Measurements from ENCODE around the gene CELA2A. TPM values are rescaled to one million over a fixed set of nuclear protein-coding genes. Genes with fewer than 3 reads are reported as not detected.

The CELA2A gene
- total and polyA plus RNA-seq, 7 experiments from 2014 or later = not detected

DNA sequence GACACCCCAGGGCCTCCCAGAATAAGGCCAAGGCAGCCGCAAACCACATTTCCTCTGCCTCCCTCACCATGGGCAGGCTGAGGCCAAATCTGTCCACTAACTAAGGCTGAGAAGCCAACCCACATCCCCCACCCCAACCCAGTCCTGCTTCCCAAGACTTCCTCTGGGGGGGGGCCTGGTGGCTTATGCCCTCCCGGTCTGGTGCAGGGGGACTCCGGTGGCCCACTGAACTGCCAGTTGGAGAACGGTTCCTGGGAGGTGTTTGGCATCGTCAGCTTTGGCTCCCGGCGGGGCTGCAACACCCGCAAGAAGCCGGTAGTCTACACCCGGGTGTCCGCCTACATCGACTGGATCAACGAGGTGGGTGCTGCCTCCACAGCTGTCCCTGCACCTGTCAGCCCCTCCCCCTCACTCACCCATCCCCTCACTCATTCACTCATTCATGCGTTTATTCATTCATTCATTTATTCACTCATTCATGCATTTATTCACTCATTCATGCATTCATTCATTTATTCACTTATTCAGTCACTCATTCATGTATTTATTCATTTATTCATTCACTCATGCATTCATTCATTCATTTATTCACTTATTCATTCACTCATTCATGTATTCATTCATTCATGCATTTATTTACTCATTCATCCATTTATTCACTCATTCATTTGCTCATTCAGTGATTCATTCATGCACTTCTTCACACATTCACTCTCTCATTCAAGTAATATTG, 11.0 kb upstream of the CELA2A start:
- Mint-ChIP-seq H3K27me3 (peaks cover 6 to 18% (median 10%) of the 10 kb centered on the region in 5 donors), H3K4me3 (no peak overlapping the region), H3K4me1 (peaks cover 0 to 5% (median 3%) of the 10 kb centered on the region in 7 donors), H3K27ac (no peak overlapping the region), H3K9me3 (no peaks in the 10 kb centered on the region), H3K36me3 (no peaks in the 10 kb centered on the region)
- Histone ChIP-seq H3K4me1 (ENCODE audit: control insufficient read depth in 2 of 2, insufficient read depth in 2 of 2, low read length in 2 of 2) (no peaks in the 10 kb centered on the region), H3K27ac (ENCODE audit: low read depth, low read length) (no peak overlapping the region), H3K9me3 (ENCODE audit: control insufficient read depth in 2 of 3, low read length in 3 of 3) (no peaks in the 10 kb centered on the region), H3K27me3 (ENCODE audit: control insufficient read depth in 2 of 2, insufficient read depth in 2 of 2, low read length in 2 of 2) (no peaks in the 10 kb centered on the region), H3K36me3 (ENCODE audit: control insufficient read depth in 2 of 3, insufficient read depth in 3 of 3, low read length in 3 of 3) (no peaks in the 10 kb centered on the region), H3K4me3 (ENCODE audit: low read length) (no peak overlapping the region)
- POLR2A ChIA-PET = no interaction called here
- no peak for ATAC-seq
- intact Hi-C loops (cut with micrococcal nuclease) = no loop called here
- CTCF ChIA-PET = no interaction called here
- no peak for DNase-seq

- no peak overlapping the region for H3K27ac Mint-ChIP-seq
- Histone ChIP-seq H3K9me3 (ENCODE audit: control insufficient read depth in 2 of 3, low read length in 3 of 3) (no peaks in the 10 kb centered on the region), H3K4me1 (ENCODE audit: control insufficient read depth in 2 of 2, insufficient read depth in 2 of 2, low read length in 2 of 2) (no peaks in the 10 kb centered on the region), H3K36me3 (ENCODE audit: control insufficient read depth in 2 of 3, insufficient read depth in 3 of 3, low read length in 3 of 3) (no peaks in the 10 kb centered on the region), H3K27me3 (ENCODE audit: control insufficient read depth in 2 of 2, insufficient read depth in 2 of 2, low read length in 2 of 2) (no peaks in the 10 kb centered on the region), H3K4me3 (ENCODE audit: low read length) (no peak overlapping the region), H3K27ac (ENCODE audit: low read depth, low read length) (no peak overlapping the region)
- DNase-seq (no peak), ATAC-seq (no peak)
- H3K4me3 Mint-ChIP-seq = no peak overlapping the region
- H3K4me1 Mint-ChIP-seq = peaks cover 0 to 5% (median 3%) of the 10 kb centered on the region in 7 donors
- ChIA-PET POLR2A (no interaction called here), CTCF (no interaction called here)
- H3K36me3 Mint-ChIP-seq = no peaks in the 10 kb centered on the region
- peaks cover 6 to 18% (median 10%) of the 10 kb centered on the region in 5 donors for H3K27me3 Mint-ChIP-seq
- intact Hi-C loops (cut with micrococcal nuclease) = no loop called here
- peaks cover 0 to 4% (median 0%) of the 10 kb centered on the region in 11 donors for H3K9me3 Mint-ChIP-seq
Measured at GRCh38 chr1:15446212-15446611, 10.3 kb upstream of the CELA2A start.

GRCh38 chr1:15448877-15449462, 7.6 kb upstream of the CELA2A start:
- intact Hi-C loops (cut with micrococcal nuclease) = no loop called here
- no peak overlapping the region for H3K4me3 ChIP-seq (ENCODE audit: low read length)
- H3K27me3 ChIP-seq (ENCODE audit: control insufficient read depth in 2 of 2, insufficient read depth in 2 of 2, low read length in 2 of 2) = no peaks in the 10 kb centered on the region
- no peaks in the 10 kb centered on the region for H3K36me3 ChIP-seq (ENCODE audit: control insufficient read depth in 2 of 3, insufficient read depth in 3 of 3, low read length in 3 of 3)
- Mint-ChIP-seq H3K4me3 (no peak overlapping the region), H3K9me3 (peaks cover 0 to 4% (median 0%) of the 10 kb centered on the region in 11 donors), H3K27me3 (peaks cover 6 to 13% (median 10%) of the 10 kb centered on the region in 5 donors), H3K4me1 (peaks cover 0 to 5% (median 3%) of the 10 kb centered on the region in 7 donors), H3K36me3 (no peaks in the 10 kb centered on the region), H3K27ac (no peak overlapping the region)
- DNase-seq (no peak), ATAC-seq (no peak)
- H3K9me3 ChIP-seq (ENCODE audit: control insufficient read depth in 2 of 3, low read length in 3 of 3) = no peaks in the 10 kb centered on the region
- CTCF ChIA-PET = interaction anchor here (1.5 kb wide), 1 partner anchor 126 kb away, joined by 3 read pairs; no protein-coding TSS in a partner anchor
- POLR2A ChIA-PET = no interaction called here
- H3K27ac ChIP-seq (ENCODE audit: low read depth, low read length) = no peak overlapping the region
- H3K4me1 ChIP-seq (ENCODE audit: control insufficient read depth in 2 of 2, insufficient read depth in 2 of 2, low read length in 2 of 2) = no peaks in the 10 kb centered on the region

GRCh38 chr1:15449567-15449966, 7.0 kb upstream of the CELA2A start:
- Histone ChIP-seq H3K27ac (ENCODE audit: low read depth, low read length) (no peak overlapping the region), H3K4me1 (ENCODE audit: control insufficient read depth in 2 of 2, insufficient read depth in 2 of 2, low read length in 2 of 2) (no peaks in the 10 kb centered on the region), H3K27me3 (ENCODE audit: control insufficient read depth in 2 of 2, insufficient read depth in 2 of 2, low read length in 2 of 2) (no peaks in the 10 kb centered on the region), H3K4me3 (ENCODE audit: low read length) (no peak overlapping the region), H3K9me3 (ENCODE audit: control insufficient read depth in 2 of 3, low read length in 3 of 3) (no peaks in the 10 kb centered on the region), H3K36me3 (ENCODE audit: control insufficient read depth in 2 of 3, insufficient read depth in 3 of 3, low read length in 3 of 3) (no peaks in the 10 kb centered on the region)
- POLR2A ChIA-PET = no interaction called here
- intact Hi-C loops (cut with micrococcal nuclease) = no loop called here
- Mint-ChIP-seq H3K27me3 (peaks cover 6 to 13% (median 10%) of the 10 kb centered on the region in 5 donors), H3K27ac (peak overlapping the region in 1 of 9 donors; percentile 2), H3K9me3 (peaks cover 0 to 4% (median 0%) of the 10 kb centered on the region in 11 donors), H3K4me3 (no peak overlapping the region), H3K36me3 (no peaks in the 10 kb centered on the region), H3K4me1 (peaks cover 0 to 5% (median 3%) of the 10 kb centered on the region in 7 donors)
- no peak for DNase-seq
- no peak for ATAC-seq
- CTCF ChIA-PET = interaction anchor here (1.5 kb wide), 1 partner anchor 126 kb away, joined by 3 read pairs; no protein-coding TSS in a partner anchor

DNA sequence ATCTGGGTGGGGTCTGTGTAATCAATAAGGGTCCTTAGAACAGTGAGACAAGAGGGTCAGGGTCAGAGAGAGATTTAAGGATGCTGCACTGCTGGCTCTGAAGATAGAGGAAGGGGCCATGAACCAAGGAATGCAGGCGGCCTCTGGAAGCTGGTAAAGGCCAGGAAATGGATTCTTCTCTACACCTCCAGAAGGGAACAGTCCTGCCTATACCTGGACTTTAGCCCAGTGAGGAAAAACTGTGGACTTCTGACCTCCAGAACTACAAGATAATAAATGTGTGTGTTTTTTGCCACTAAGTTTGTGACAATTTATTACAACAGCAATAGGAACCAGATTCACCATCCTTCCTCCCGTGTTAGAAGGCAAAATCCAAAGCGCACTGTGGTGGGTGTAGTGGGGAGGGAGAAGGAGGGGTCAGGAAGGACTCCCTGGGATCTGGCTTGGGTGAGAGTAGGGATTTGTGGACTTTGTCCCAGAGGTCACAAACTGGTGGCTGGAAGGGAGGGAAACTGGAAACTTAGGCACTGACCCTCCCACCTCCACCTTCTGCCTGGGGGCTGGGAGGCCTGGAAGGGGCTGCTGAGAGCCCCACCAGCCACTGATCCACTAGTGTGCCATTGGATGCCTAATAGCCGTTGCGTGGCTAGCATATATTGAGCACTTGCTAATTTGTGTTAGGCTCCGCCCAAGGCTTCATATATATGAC, 5.4 kb upstream of the CELA2A start:
- H3K4me1 Mint-ChIP-seq = no peaks in the 10 kb centered on the region
- CTCF ChIA-PET = no interaction called here
- no peaks in the 10 kb centered on the region for H3K4me1 ChIP-seq (ENCODE audit: control insufficient read depth in 2 of 2, insufficient read depth in 2 of 2, low read length in 2 of 2)

GRCh38 chr1:15452216-15452615, 4.3 kb upstream of the CELA2A start:
- Histone ChIP-seq H3K4me1 (ENCODE audit: control insufficient read depth in 2 of 2, insufficient read depth in 2 of 2, low read length in 2 of 2) (no peaks in the 10 kb centered on the region), H3K27me3 (ENCODE audit: control insufficient read depth in 2 of 2, insufficient read depth in 2 of 2, low read length in 2 of 2) (no peaks in the 10 kb centered on the region), H3K4me3 (ENCODE audit: low read length) (no peak overlapping the region), H3K9me3 (ENCODE audit: control insufficient read depth in 2 of 3, low read length in 3 of 3) (no peaks in the 10 kb centered on the region), H3K36me3 (ENCODE audit: control insufficient read depth in 2 of 3, insufficient read depth in 3 of 3, low read length in 3 of 3) (no peaks in the 10 kb centered on the region), H3K27ac (ENCODE audit: low read depth, low read length) (no peak overlapping the region)
- DNase-seq = no peak
- ChIA-PET CTCF (no interaction called here), POLR2A (no interaction called here)
- peaks cover 0 to 7% (median 2%) of the 10 kb centered on the region in 5 donors for H3K27me3 Mint-ChIP-seq
- no peaks in the 10 kb centered on the region for H3K4me1 Mint-ChIP-seq
- H3K9me3 Mint-ChIP-seq = peaks cover 0 to 4% (median 0%) of the 10 kb centered on the region in 11 donors
- H3K4me3 Mint-ChIP-seq = no peak overlapping the region
- ATAC-seq = no peak
- intact Hi-C loops (cut with micrococcal nuclease) = no loop called here
- no peak overlapping the region for H3K27ac Mint-ChIP-seq
- H3K36me3 Mint-ChIP-seq = no peaks in the 10 kb centered on the region

More for the DNA sequence above, 5.4 kb upstream of the CELA2A start:
- POLR2A ChIA-PET = no interaction called here
- intact Hi-C loops (cut with micrococcal nuclease) = no loop called here
- Mint-ChIP-seq H3K27me3 (peaks cover 0 to 9% (median 4%) of the 10 kb centered on the region in 5 donors), H3K27ac (no peak overlapping the region), H3K9me3 (peaks cover 0 to 4% (median 0%) of the 10 kb centered on the region in 11 donors), H3K4me3 (no peak overlapping the region), H3K36me3 (no peaks in the 10 kb centered on the region)
- Histone ChIP-seq H3K9me3 (ENCODE audit: control insufficient read depth in 2 of 3, low read length in 3 of 3) (no peaks in the 10 kb centered on the region), H3K27ac (ENCODE audit: low read depth, low read length) (no peak overlapping the region), H3K4me3 (ENCODE audit: low read length) (no peak overlapping the region), H3K27me3 (ENCODE audit: control insufficient read depth in 2 of 2, insufficient read depth in 2 of 2, low read length in 2 of 2) (no peaks in the 10 kb centered on the region), H3K36me3 (ENCODE audit: control insufficient read depth in 2 of 3, insufficient read depth in 3 of 3, low read length in 3 of 3) (no peaks in the 10 kb centered on the region)
- DNase-seq (no peak), ATAC-seq (no peak)

Measured in naive thymus-derived CD4-positive, alpha-beta T cell (primary cell).